Neural crest cell (in vitro differentiated cells): ENCODE data around the gene AMIGO1. TPM values are rescaled to one million over a fixed set of nuclear protein-coding genes. Genes with fewer than 3 reads are reported as not detected.
A peak's percentile ranks its signal among the peaks of the same experiment; 100 is the strongest.

Experiments
- DNase-seq: peaks from one replicate; pipeline ENCODE4 v3.0.0; 2021; ENCODE audit warnings: low read depth, mixed read lengths, low spot score
- H3K27ac Mint-ChIP-seq: one replicate; pipeline ENCODE4 v1.8.0; 2021; ENCODE audit warnings: mild to moderate bottlenecking, mixed read lengths; ENCODE audit not compliant: unreplicated experiment
- H3K27me3 Mint-ChIP-seq: 2 replicates; pipeline ENCODE4 v1.8.0; 2021; ENCODE audit warnings: low read depth, mild to moderate bottlenecking, mixed read lengths
- H3K36me3 Mint-ChIP-seq: 2 replicates; pipeline ENCODE4 v1.8.0; 2021; ENCODE audit warnings: low read depth, mild to moderate bottlenecking, mixed read lengths
- H3K4me1 Mint-ChIP-seq: 2 replicates; pipeline ENCODE4 v1.8.0; 2021; ENCODE audit warnings: mixed read lengths
- H3K4me3 Mint-ChIP-seq: one replicate; pipeline ENCODE4 v1.8.0; 2021; ENCODE audit warnings: mild to moderate bottlenecking, mixed read lengths
- H3K9me3 Mint-ChIP-seq: 2 replicates; pipeline ENCODE4 v1.8.0; 2021; ENCODE audit warnings: mixed read lengths
- CTCF ChIP-seq: fragments of 200-600 bp; sonication (generic); conservative IDR thresholded peaks from 2 replicates; pipeline ENCODE4 v1.5.0; 2021; ENCODE audit warnings: antibody characterized with exemption, mild to moderate bottlenecking
- total RNA-seq: library from RNA; stranded (reverse); gene quantifications from 2 replicates; pipeline ENCODE4 v1.2.1, GENCODE V29; 2021

The AMIGO1 gene
- total RNA-seq, 1 donor from 2014 or later, result 7.2 TPM

- Mint-ChIP-seq H3K36me3 (no peaks in the 10 kb centered on the region), H3K4me3 (no peak overlapping the region), H3K9me3 (no peaks in the 10 kb centered on the region), H3K4me1 (peaks cover 16% of the 10 kb centered on the region), H3K27me3 (peaks cover 1% of the 10 kb centered on the region), H3K27ac (no peak overlapping the region)
- no peak for TF ChIP-seq CTCF
- DNase-seq, result no peak
These were observed 5.6 kb downstream of the AMIGO1 start for GRCh38 chr1:109503935-109504334.

DNA sequence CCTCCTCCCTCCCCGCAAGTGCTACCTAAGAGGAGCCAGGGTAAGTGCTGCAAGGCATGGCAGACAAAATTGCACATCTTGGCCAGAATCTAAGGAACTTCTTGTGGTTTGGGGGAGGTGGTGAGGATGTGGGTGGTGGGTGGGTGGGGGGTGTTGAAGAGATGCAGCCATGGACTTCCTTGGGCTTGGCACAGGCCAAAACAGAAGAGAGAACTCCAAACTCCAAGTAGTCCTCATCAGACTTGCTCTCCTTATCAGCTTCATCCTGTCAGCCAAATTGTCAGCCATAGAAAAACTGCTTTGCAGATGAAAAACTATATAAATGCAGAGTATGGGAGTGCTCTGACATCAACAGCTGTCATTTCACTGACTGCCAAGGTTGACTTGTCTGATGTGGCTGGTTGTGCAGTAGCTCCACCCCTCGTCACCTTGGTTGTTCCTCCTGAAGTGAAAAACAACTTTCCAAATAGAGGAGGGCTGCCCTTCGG is 7.1 kb downstream of the AMIGO1 start:
- Mint-ChIP-seq H3K4me1 (peaks cover 20% of the 10 kb centered on the region), H3K36me3 (no peaks in the 10 kb centered on the region), H3K27ac (no peak overlapping the region), H3K27me3 (no peaks in the 10 kb centered on the region), H3K9me3 (no peaks in the 10 kb centered on the region), H3K4me3 (no peak overlapping the region)
- no peak for TF ChIP-seq CTCF
- no peak for DNase-seq

DNA sequence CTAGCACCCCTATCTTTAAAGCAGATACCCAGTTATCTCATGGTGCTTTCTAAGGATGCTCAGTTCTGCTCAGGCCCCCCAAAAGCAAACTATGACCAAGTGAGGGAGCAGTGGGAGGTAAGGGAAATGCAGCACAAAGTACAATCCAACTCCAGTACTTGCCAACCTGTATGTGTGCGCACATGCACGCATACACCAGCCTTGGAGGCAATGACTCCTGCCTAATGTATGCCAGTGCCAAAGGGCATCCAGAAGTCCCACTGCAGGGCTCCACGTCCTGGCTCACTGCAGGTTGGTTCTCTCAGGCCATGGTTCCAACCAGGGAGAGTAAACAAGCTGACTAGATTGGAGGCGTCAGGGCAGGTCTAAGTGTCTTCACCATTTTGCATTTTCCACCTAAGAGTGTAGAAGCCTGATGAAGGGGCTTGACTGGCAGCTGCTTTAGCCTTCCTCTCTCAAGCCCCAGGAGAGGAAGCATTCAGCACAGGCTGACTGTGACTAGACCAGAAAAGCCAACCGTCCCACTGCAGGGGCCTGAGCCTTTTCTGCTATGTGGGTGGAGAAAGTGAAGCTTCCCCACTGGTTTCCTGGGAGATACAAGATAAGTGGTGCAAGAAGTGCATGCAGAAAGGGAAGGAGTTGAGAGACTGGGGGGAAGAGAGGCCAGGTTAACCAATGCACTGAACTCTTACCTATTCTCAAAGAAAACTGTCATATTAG is 7.7 kb downstream of the AMIGO1 start:
- Mint-ChIP-seq H3K4me3 (no peak overlapping the region), H3K27me3 (no peaks in the 10 kb centered on the region), H3K9me3 (no peaks in the 10 kb centered on the region), H3K27ac (peak overlapping the region; percentile 44), H3K4me1 (peaks cover 20% of the 10 kb centered on the region), H3K36me3 (no peaks in the 10 kb centered on the region)
- no peak for DNase-seq
- TF ChIP-seq CTCF, result no peak

- Mint-ChIP-seq H3K9me3 (no peaks in the 10 kb centered on the region), H3K4me3 (no peak overlapping the region), H3K36me3 (peaks cover 3% of the 10 kb centered on the region), H3K27me3 (no peaks in the 10 kb centered on the region), H3K4me1 (peaks cover 20% of the 10 kb centered on the region), H3K27ac (no peak overlapping the region)
- TF ChIP-seq CTCF, result no peak
- DNase-seq, result no peak
These were observed 8.6 kb downstream of the AMIGO1 start for GRCh38 chr1:109500941-109501381.

DNA sequence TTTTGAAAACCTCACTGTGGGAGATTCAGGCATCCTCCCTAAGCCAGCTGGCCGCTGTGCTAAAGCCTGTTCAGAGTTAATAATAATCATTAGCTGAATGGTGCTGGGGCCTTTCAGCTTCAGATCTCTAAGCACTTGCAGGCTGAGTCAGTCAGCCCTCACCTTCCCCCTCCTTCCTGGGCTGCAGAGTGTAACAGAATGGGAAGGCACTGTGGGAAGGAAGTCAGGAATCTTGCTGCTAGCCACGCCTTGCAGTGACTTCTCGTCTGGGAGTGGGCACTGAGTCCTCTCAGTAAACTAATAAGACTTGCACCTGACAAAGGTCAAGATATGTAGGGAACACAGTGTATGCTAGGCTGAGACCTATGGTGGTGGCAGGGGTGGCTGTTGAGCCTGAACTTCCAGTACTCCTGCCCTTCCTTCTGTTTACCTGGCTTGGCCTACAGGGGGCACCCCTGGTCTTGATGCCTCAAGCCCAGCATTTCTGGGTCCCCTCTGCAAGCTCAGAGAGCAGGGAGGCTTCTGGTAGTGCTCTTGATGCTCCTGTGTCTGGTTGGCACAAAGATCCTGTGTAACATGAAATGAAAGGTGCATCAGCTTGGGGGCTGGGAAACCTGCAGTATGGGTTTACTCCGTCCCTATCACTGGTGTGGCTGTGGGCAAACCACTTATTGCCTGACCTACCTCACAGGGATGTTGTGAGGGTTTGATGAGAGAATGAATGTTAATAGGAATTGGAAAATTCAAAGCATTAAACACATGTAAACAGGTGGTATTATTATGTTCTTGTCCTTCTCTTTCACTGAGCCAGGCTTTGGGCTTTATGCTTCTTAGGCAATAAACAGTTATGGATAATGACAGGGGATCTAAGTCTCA is 9.6 kb downstream of the AMIGO1 start:
- TF ChIP-seq CTCF, result peak; percentile 57
- no peak overlapping the region for H3K27ac Mint-ChIP-seq
- peak overlapping the region; percentile 51 for H3K4me3 Mint-ChIP-seq
- H3K27me3 Mint-ChIP-seq, result no peaks in the 10 kb centered on the region
- peaks cover 20% of the 10 kb centered on the region for H3K4me1 Mint-ChIP-seq
- H3K9me3 Mint-ChIP-seq, result no peaks in the 10 kb centered on the region
- DNase-seq, result no peak
- H3K36me3 Mint-ChIP-seq, result peaks cover 3% of the 10 kb centered on the region
